NCI-H526 (cell line): ENCODE results near the gene CSNK1E.

ENCODE experiments used
- DNase-seq, 2 experiments: peaks; one replicate each; lab custom pipeline; 2025; lab: John Stamatoyannopoulos, UW

The CSNK1E gene

DNA sequence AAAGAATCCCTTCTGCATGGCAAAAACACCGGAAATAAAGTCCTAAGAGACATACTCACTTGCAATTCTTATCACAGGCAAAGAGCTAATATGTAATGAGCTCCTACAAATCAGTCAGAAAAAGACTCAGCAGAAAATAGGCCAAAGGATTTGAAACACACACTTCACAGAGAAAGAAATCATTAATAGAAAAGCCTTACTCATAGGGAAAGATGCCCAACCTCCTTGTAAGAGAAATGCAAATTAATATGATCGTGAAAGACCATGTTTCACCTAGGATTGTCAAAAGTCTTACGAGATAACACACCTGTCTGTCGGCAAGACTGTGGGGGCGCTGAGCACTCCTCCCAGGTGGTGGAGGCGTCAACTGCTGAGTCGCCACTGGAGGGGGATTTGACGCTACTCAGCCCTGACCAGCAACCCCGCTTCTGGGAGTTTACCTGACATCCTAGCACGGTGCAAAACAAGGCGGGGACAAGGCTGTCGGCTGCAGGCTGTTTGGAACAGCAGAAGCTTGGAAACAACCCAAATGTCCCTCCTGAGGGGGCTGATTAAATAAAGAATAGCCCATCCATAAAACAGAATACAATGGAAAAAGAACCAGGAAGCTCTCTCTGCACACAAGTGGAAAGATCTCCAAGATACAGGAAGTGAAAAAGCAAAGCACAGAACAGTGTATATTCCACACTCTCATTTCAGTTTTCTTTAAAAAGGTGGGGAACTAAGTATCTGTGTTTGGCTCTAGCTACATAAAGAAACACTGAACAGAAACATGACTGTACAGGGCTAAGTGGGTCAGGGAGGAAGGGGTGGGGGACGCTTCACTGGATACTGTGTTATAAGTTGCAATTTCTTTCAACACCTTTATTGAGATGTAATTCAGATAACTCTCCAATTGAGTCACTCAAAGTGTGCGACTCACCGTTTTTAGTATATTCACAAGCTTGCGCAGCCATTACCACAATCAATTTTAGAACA lies 11.5 kb downstream of the CSNK1E start:
- peak in 1 of 2 experiments; percentile 23 for DNase-seq

DNA sequence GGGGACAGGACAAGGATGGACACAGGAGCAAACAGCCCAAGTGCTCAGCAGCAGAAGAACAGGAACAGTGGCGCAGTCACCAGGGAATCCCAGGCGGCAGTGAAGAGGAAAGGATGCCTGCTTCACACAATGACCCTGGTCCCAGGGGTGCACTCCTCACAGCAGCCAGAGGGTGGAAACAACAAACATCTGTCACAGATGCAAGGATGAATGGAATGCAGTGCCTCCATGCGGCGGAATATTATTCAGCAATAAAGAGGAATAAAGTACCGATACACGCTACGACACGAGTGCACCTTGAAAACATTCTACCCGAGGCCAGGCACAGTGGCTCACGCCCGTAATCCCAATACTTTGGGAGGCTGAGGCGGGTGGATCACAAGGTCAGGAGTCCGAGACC lies 12.7 kb downstream of the CSNK1E start:
- no peak for DNase-seq

DNA sequence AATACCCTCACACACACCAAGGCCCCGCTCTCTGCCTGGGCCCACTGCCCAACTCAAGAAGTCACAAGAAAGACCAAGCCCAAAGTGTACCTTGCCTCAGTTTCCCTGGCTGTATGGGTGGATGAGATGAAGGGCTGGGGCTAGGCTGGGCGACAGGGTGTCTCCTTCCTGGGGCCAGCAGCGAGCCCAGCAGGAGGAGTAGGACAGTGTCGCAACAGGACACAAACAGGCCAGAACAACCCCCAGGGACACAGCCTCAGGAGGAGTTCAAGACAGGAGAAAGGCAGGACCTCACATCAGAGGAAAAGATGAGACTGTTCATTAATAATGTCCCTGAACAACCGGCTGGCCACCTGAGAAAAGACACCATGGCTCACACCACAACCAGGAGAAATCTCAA lies 13.3 kb downstream of the CSNK1E start:
- DNase-seq: no peak

DNA sequence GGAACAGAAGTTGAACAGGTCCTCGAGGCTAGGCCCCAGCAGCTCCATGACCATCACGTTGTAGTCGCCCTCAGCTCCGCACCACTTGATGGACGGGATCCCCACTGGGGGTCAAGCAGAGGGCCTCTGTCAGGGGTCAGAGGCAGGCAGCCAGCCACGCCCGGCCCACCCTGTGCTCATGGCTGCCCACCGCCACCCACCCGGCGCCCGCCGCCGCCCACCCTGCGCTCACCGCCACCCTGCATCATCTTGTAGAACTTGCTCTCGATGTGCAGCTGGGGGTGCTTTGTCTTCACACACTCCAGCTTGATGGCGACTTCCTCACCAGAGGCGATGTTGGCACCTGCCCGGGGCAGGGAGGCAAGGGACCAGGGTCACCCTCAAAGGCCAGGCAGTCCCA lies 14.3 kb downstream of the CSNK1E start:
- DNase-seq: no peak

DNA sequence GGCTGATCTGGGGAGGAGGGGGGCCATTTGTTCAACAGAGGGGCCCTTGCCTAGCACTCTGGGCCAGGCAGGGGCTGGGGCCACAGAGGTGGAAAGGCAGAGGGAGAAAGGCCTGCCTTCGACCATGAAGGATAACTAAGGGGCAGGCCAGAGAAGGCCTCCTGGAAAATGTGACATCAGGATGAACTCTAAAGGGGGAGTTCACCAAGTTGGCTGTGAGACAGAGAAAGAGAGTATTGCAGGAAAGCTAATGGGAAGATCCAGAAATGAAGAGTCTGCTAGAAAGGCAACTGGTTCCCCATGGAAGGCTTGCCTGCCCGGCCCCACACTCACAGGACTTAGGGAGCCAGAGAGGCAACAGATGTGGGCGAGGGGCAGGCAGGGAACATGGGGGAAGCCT lies 16.3 kb downstream of the CSNK1E start:
- DNase-seq: no peak

DNA sequence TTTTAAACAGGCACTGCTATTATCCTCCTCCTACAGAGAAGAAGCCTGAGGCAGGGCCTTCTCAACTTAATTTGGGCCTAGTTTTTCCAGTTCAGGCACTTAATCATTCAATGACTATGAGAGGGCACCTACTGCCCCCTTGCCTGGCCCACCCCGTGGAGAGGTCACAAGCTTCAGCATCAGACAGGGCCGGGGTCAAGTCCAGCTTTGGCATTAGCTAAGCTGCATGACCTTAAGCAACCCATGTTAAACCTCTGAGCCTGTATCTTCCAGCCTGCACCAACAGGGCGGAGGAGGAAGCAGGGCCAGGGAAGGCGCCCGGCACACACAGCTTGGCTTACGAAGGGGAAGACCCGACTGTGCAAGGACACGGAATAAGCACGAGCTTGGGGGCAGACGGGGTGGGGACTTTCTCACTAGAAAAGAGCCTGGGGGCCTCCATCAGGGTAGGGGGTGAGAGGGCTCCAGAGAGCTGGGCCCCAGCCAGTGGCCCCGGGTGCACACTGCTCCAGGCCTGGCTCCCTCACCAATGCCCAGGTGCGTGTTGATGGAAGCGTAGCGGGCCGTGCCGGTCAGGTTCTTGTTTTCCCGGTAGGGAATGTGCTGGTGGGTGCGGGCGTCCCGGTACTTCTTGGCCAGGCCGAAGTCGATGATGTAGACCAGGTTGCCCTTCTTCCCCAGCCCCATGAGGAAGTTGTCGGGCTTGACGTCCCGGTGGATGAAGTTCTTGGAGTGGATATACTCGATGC lies 16.9 kb downstream of the CSNK1E start:
- no peak for DNase-seq

DNA sequence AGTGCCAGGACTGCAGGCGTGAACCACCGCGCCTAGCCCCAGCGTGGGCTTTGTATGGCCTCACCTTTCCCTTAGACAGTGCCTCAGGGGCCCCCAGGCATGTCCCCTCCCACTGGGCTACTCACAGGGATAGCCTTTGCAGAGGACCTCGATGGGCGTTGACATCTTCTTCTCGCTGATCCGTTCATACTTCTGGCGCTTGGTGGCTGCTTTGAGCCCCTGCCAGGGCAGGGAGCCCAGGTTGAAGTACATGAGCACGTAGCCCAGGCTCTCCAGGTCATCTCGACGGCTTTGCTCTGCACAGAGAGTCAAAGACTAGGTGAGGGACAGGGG lies 17.5 kb downstream of the CSNK1E start:
- no peak for DNase-seq

DNA sequence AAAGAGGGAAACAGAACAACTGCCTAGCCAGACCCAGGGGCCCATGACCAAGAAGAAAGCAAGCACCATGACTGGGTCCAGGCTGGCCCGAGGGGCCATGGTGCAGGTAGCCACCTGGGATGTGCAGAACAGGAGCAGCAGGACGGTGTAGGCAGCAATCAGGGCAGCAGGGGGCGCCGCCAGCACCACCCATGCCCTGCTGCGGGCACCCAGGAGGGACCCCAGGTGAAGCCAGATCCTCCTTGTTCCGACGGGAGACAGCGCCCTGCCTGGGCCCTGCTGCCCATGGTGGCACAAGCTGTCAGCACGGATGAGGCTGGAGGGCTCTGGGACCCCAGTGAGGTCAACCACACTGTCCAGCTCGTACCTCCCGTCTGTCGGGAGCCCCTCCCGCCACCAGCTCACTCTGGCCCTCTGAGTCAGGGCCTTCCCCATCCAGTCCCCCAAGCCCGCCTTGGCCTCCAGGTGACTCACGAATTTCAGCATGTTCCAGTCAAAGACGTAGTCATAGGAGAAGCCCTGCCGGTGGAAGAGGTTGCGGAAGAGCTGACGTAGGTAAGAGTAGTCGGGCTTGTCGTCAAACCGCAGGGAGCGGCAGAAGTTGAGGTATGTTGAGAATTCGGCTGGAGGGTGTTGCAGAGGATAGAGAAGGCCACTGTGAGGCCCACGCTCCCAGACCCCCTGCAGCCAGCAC lies 18.8 kb downstream of the CSNK1E start:
- peak in 1 of 2 experiments; percentile 39 for DNase-seq

DNA sequence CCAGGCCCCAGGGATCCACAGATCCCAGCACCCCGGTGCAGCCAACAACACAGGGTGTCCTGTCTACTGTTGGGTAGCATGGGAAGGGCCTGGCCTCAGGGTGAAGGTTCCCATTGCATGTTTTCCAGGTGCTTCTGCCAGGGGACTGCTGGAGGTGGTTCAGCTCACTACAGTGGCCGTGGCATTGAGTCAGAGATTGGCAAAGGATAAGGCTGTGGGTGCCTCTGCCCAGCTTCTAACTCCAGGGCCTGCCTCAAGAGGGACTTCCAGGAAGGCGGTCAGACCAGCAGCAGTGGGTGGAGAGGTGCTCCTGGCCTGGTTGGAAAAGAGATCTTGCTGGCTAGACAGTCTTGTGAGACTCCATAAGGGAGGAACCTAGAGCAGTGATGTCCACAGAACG lies 20.9 kb downstream of the CSNK1E start:
- DNase-seq: no peak

DNA sequence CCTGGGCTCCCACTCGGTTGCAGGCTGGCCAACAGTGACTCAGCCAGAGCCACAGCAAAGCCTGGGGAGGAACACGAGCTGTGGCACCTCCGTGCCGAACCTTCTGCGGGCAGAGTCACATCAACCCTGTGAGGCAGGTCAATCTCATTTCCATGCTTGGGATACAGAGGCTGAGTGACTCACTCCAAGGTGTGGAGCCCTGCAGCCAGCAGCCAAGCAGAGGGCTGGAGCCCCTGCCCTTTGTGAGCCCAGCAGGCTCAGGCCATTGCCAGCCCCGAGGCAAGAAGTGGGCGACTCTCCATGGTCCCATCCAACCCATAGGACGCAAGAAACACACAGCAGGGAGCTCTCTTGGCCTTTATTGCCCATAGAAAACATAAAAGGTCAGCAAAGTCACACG lies 21.4 kb downstream of the CSNK1E start:
- DNase-seq: no peak

DNA sequence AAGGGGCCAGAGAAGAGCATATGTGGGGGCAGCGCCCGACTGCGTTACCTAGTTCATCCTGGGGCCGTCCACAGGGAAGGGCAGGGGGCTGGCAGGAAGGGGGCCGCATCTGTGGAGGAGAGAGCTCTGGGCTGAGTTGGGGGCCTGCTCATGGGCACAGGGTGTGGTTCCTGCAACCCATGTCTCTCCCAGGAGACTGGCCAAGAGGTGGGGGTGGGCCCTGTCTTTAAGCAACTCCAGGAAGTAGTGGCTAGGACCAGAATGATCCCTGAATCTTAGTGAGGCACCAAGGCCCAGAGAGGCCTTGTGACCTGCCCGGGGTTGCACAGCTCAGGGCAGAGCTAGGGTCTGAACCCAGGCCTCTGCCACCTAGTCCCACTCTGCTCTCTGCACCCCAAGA lies 21.9 kb downstream of the CSNK1E start:
- DNase-seq: no peak

DNA sequence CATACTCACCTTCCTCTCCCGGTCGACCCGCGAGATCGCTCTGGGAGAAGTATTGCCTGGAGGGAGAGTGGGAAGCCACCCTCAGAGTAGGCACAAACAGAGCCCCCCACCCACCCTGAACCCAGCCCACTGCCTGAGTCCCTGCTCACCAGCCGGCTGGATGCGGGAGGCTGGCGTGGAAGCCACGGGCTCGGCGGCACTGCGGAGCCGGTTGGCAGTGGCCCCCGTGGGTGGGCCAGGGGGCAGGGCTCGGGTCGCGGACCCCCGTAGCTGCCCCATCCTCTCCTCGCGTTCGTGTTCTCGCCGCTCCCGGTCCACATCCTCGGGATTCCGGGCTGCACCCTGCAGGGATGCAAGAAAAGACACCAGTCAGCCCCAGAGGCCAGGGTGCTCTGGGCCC lies 23.0 kb downstream of the CSNK1E start:
- no peak for DNase-seq

DNA sequence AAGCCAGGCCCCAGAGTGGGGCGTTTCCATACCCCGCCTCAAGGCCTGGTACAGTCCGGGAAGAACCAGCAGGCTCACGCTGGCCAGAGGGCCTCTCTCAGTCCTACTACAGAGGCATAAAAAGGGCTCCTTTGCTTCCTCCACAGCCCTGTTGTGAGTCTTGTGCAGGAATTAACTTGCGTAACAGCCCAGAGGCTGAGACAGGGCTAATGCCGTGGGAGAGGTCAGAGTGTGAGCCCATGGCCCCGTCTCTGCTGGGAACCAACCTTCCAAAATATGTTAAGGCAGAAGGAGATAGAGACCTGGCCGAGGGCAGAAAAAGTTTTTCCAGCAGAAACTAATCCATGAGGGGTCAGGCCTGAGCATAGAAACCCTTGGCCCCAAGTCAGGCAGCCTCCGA lies 24.5 kb downstream of the CSNK1E start:
- no peak for DNase-seq

DNA sequence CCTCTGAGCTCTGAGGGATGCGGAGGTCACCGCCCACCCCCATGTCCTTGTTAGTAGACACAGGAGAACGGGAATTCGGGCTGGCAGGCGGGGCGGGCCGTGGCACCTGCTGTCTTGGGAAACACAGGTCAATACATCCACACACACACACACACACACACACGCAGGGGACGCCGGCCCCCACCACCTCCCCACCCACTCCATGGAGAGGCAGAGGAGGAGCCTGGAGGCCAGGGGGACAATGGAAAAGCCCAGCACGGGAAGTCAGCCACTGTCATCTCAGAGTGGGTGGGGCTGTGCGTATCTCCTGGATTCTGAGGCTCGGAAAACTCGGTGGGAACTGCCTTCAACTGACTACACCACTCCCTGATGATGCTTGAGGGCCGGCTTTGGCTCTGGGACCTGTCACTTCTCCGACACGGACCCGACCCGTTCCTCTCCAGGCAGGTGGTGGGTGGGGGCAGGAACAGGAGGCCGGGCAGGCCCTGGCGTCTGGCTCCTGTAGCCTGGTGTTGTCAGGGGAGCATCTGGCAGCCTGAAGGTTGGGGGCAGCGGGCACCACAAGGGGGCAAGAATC lies 25.9 kb downstream of the CSNK1E start:
- DNase-seq: no peak

DNA sequence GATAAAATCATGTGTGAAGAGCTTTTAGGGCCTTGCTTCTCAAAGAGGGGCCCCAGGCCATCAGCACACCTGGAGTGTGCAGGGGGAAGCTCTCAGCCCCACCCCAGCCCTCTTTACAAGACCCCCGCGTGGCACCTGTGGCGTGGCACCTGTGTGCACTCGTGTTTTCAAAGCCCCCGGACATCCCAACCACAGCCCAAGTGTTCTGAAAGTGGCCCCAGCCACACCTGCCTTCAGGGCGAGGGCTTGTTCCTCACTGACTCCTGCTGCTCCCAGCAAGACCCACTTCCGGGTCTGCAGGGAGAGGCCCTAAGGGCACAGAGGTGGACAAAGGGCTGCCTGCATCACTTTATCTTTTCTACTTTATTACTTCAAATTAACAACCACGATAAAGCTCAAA lies 26.9 kb downstream of the CSNK1E start:
- no peak for DNase-seq

DNA sequence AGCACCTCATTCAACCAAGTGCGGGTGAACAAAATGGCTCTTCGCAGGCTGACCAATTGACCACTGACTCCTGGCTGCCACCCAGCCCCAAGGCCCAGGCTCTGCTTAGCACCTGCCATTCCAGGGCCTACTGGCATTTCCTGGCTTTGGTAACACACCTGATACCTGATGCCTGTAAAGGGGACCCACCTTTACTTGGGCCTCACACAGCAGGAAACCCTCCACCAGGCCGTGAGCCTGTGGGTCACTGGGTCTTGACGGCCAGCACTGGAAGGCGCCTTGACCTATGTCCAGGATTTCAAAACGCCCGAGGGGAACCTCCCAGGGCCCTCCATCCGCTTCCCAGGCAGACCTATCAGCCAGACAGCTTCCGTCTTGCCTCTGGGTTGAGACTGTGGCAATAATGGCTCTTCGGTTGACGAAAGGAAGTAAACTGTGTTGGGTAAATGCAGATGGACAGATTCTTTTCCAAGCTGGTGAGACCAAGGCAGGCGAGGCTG lies 27.6 kb downstream of the CSNK1E start:
- no peak for DNase-seq

DNA sequence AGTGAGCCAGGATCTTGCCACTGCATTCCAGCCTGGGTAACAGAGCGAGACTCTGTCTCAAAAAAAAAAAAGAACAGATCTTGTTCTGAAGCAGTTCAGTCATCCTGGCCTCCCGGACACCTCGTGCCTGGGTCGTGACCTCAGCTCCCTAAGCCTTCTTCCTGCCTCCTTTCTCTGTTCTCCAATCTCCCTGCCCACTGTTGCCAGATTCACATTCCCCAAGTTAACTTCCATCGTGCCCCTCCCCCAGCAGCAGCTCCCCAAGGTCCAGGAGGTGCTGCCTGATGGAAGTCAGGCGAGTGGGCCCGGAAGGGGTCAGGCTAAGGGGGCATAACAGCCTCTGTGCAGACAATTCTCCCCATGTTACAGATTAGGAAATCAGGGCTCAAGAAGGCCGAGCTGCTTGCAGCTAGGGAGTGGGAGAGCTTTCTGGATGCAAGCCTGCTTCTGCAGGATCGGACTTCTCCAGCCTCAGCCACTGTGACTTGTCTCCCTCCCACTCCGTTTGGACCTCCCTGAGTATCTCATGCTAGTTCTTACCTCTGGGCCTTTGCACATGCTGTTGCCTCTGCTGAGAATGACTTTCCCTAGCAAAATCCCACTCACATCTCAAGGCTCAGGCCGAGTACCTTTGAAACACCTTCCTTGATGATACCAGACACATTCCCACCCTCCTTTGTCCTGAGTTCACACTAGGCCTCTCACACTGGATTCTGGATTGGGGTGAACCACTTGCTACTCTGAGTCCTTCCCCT lies 30.1 kb downstream of the CSNK1E start:
- DNase-seq: no peak

DNA sequence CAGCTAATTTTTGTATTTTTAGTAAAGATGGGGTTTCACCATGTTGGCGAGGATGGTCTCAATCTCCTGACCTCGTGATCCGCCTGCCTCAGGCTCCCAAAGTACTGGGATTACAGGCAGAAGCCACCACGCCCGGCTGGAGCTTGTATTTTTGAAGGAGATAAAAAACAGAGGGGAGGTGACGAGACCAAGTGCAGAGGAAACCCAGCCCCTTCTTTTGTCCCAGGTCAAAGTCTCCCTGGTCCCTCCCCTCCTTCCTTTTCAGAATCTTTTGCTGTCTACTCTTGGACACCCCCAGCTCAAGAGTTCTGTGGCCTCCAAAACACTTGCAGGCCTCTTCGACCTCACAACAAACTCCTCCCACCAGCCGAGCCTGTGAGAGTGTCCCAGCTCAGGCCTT lies 32.2 kb downstream of the CSNK1E start:
- DNase-seq: no peak

DNA sequence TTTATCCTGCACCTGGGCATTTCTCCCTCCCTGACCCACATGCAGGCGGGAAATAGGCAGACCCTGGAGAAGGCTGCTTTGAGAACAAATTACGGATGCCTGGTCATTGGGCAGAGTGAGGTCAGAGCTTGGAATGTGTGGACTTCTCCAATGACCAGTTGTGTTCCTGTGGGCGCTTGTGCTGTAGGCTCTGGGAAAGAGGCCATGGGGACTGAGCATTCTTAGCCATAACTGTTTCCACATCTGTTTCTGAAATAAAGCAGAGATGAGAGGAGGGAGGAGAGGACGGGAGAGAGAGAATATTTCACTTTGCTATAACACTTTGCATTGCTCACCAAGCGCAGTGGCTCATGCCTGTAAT lies 33.2 kb downstream of the CSNK1E start:
- no peak for DNase-seq

DNA sequence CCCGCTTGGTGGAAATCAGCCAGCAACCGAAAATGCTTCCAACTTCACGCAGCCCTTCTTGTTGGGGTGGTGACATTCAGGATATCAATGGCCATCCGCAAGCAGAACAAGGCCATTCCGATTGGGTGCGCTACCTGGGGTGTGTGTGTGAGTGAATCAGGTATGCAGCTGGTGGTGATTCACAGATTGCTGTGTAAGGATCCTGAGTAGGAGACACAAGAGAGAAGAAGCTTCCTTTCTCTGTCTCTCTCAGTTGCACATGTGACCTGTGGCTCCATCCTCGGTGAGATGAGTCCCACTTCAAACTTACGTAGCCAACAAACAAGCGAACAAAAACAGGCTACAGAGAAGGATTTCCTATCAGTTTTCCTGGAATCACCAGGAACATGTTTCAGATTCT lies 34.8 kb downstream of the CSNK1E start:
- DNase-seq: no peak

DNA sequence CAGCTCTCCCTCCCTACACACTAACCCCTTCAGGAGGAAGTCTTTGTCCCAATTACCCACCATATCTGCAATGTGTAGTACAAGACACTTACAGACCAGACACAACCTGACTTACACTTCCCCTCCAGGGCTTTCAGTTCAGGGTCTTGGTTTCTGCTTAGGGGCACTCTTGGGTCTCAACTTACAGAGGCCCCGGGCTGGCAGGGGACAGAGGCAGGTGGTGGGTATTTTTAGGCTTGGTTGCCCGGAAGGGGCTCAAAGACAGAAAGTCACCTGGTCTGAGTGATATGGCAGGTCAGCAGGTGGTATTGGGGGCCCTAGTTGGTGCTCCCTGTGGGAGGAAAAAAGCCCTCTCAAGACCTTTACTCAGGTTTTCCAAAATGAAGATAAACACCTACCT lies 41.1 kb downstream of the CSNK1E start:
- DNase-seq: no peak
